ENCODE data around the gene CASKIN1.
"Not testable (repeated sequence)": the region's sequence is repeated elsewhere in the genome, so short reads cannot be mapped to it uniquely, and the experiment has no call there.

Gene CASKIN1

GRCh38 chr16:2196162-2196980 lies at the start of gene CASKIN1:
Gene CASKIN1 (minus strand): TSS chr16:2196605. CDS start chr16:2196432, 173 bp downstream.
- peak within 1 kb of the TSS in 6 of 7 experiments; percentile 3 to 49 (median 24) for H3K4me3 ChIP-seq
- peak within 1 kb of the TSS in 1 of 21 experiments; percentile 3 for H3K27ac ChIP-seq

GRCh38 chr16:2244926-2245795 lies 48.8 kb upstream of the CASKIN1 start:
- Histone ChIP-seq H3K27ac (no peak overlapping the region), H3K4me3 (no peak overlapping the region)

GRCh38 chr16:2244301-2244700 lies 47.9 kb upstream of the CASKIN1 start:
- H3K4me3 ChIP-seq, result no peak overlapping the region
- H3K27ac ChIP-seq, result no peak overlapping the region

GRCh38 chr16:2243781-2244180 lies 47.4 kb upstream of the CASKIN1 start:
- Histone ChIP-seq H3K27ac (no peak overlapping the region), H3K4me3 (no peak overlapping the region)

- no peak overlapping the region for H3K4me3 ChIP-seq
- no peak overlapping the region for H3K27ac ChIP-seq
These were observed 46.7 kb upstream of the CASKIN1 start for GRCh38 chr16:2243031-2243528.

- Histone ChIP-seq H3K4me3 (no peak overlapping the region), H3K27ac (no peak overlapping the region)
These were observed 46.2 kb upstream of the CASKIN1 start for GRCh38 chr16:2242598-2242997.

- not testable (repeated sequence) for H3K4me3 ChIP-seq, H3K27ac ChIP-seq
These were observed 43.9 kb upstream of the CASKIN1 start for GRCh38 chr16:2240331-2240730.

- H3K27ac ChIP-seq, result no peak overlapping the region
- no peak overlapping the region for H3K4me3 ChIP-seq
These were observed 42.7 kb upstream of the CASKIN1 start for GRCh38 chr16:2238838-2239675.

- H3K27ac ChIP-seq, result no peak overlapping the region
- H3K4me3 ChIP-seq, result peak overlapping the region in 1 of 7 experiments; percentile 6
These were observed 41.9 kb upstream of the CASKIN1 start for GRCh38 chr16:2238150-2238837.

- Histone ChIP-seq H3K4me3 (peak overlapping the region in 3 of 7 experiments; percentile 6 to 31 (median 15)), H3K27ac (no peak overlapping the region)
These were observed 41.2 kb upstream of the CASKIN1 start for GRCh38 chr16:2237493-2238149.

- Histone ChIP-seq H3K27ac (peak overlapping the region in 4 of 21 experiments; percentile 5 to 35 (median 20)), H3K4me3 (peak overlapping the region in 5 of 7 experiments; percentile 15 to 31 (median 25))
These were observed 40.7 kb upstream of the CASKIN1 start for GRCh38 chr16:2237102-2237482.

- H3K4me3 ChIP-seq, result peak within 1 kb of the TSS in 5 of 7 experiments; percentile 15 to 31 (median 25)
- H3K27ac ChIP-seq, result peak within 1 kb of the TSS in 5 of 21 experiments; percentile 5 to 50 (median 30)
These were observed 40.1 kb upstream of the CASKIN1 start, which contains the start of gene DNASE1L2 for GRCh38 chr16:2236337-2237101. Gene DNASE1L2 (plus strand): TSS chr16:2236444. CDS start chr16:2236817, 373 bp downstream.

- Histone ChIP-seq H3K27ac (peak overlapping the region in 3 of 21 experiments; percentile 30 to 50 (median 35)), H3K4me3 (peak overlapping the region in 1 of 7 experiments; percentile 31)
These were observed 39.4 kb upstream of the CASKIN1 start for GRCh38 chr16:2235695-2236336.

GRCh38 chr16:2235234-2235651 lies 38.8 kb upstream of the CASKIN1 start:
- no peak overlapping the region for H3K4me3 ChIP-seq
- no peak overlapping the region for H3K27ac ChIP-seq

GRCh38 chr16:2234813-2235170 lies 38.4 kb upstream of the CASKIN1 start:
- no peak overlapping the region for H3K27ac ChIP-seq
- H3K4me3 ChIP-seq, result no peak overlapping the region

GRCh38 chr16:2233872-2234812 lies 37.7 kb upstream of the CASKIN1 start:
- no peak overlapping the region for H3K27ac ChIP-seq
- H3K4me3 ChIP-seq, result no peak overlapping the region

Measured in skin epidermis (tissue), 12 donors.